ENCODE data around the gene GIT2. TPM values are rescaled to one million over a fixed set of nuclear protein-coding genes. Genes with fewer than 3 reads are reported as not detected.

GIT2 gene
- total and polyA plus RNA-seq, 2 of the 8 experiments (the other 6 are each of a cell fraction or from before 2014, with no cell fraction given), result 9.6 to 20.7 TPM

DNA sequence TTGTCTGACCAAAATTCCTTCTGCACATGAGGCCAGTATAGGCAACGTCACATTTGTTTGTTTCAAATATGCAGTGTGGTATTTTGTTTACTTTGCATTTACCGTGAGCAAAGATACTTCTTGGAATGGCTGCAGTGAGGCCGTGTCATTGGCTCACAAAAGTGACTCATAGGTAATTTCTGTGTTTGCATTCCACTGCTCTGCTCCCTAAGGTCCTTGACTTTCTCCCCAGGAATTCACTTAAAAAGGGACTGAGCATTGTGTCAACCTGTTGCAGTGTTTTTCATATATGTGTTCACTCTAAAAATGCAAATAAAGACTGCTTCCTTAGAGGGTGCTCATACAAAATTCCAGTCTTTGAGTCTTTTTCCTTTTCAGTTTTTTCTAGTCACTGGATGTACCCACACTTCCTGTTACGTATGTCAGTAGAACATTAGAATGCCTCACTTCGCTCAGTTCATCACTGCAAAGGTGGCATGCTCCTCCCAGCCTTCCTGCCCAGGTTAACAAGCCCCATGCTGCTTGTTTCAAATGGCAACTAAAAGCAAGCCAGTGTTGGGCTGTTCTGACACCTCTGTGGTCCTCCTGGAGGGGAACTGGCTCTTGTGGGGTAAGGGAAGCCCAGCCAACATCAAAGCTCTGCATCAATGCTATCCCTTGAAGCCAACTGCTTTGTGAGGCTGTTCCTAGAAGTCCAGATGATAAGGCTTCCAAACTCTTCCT is 43.1 kb upstream of the GIT2 start:
- no peak for FAIRE-seq

More for the DNA sequence above, 43.1 kb upstream of the GIT2 start:
- Histone ChIP-seq H4K5ac (ENCODE audit: insufficient read length, low read depth, low read length) (no peak overlapping the region), H3K23ac (ENCODE audit: insufficient read length) (no peak overlapping the region), H3K4me1 (replicated peaks in 1 of 4; ENCODE audit: control insufficient read depth in 3 of 4, insufficient read depth in 4 of 4, low read length in 3 of 4) (peaks cover 0 to 2% (median 0%) of the 10 kb centered on the region in 4 experiments; a peak in 1 of 7 replicates), H2AFZ (ENCODE audit: low read length) (no peak overlapping the region), H4K20me1 (replicated peaks in 1 of 2; ENCODE audit: control insufficient read depth in 1 of 2, insufficient read depth in 2 of 2, low read length in 2 of 2) (peaks cover 0 to 6% of the 10 kb centered on the region in 2 experiments), H3K79me1 (ENCODE audit: low read depth, low read length) (0 out of 2 replicates have a peak, but pooled peaks cover 2% of the 10 kb centered on the region), H2BK120ac (replicated peaks; ENCODE audit: low read depth, low read length) (no peak overlapping the region), H3K27me3 (replicated peaks in 1 of 4; ENCODE audit: control insufficient read depth in 3 of 4, extremely low read depth in 1 of 4, insufficient read depth in 3 of 4, low read length in 3 of 4) (no peaks in the 10 kb centered on the region), H4K91ac (replicated peaks; ENCODE audit: insufficient read length, low read length) (no peak overlapping the region), H3K18ac (ENCODE audit: extremely low read depth, low read length) (no peak overlapping the region), H3K9ac (replicated peaks in 1 of 4; ENCODE audit: extremely low read depth in 1 of 4, low read depth in 3 of 4, low read length in 3 of 4) (no peak overlapping the region), H2BK15ac (ENCODE audit: low read length) (no peak overlapping the region), H3K36me3 (ENCODE audit: control insufficient read depth in 2 of 4, insufficient read depth in 4 of 4, low read length in 3 of 4) (peaks cover 0 to 12% (median 3%) of the 10 kb centered on the region in 4 experiments; a peak in 2 of 8 replicates), H3K27ac (ENCODE audit: low read depth, low read length) (no peak overlapping the region), H3K4me2 (ENCODE audit: insufficient read depth in 1 of 2, low read depth in 2 of 2, low read length in 2 of 2) (no peak overlapping the region), H3K23me2 (ENCODE audit: low read depth, low read length) (0 out of 2 replicates have a peak, but pooled peaks cover 2% of the 10 kb centered on the region), H2BK12ac (ENCODE audit: low read depth, low read length) (no peak overlapping the region), H3K4ac (replicated peaks; ENCODE audit: insufficient read length, low read depth, low read length) (no peak overlapping the region), H4K8ac (ENCODE audit: extremely low read depth, insufficient read depth, low read length) (peak overlapping the region; percentile 76; the same call in 1 of the 2 replicates), H3K4me3 (ENCODE audit: extremely low read depth in 1 of 4, insufficient read depth in 2 of 4, low read depth in 3 of 4, low read length in 4 of 4) (no peak overlapping the region), H3K9me3 (ENCODE audit: insufficient read depth in 2 of 2, low read depth in 1 of 2, low read length in 1 of 2) (no peaks in the 10 kb centered on the region), H2AK5ac (ENCODE audit: low read depth, low read length) (no peak overlapping the region), H3K56ac (replicated peaks; ENCODE audit: insufficient read length, low read depth, low read length) (no peak overlapping the region), H3K14ac (ENCODE audit: insufficient read length) (no peak overlapping the region), H2BK20ac (ENCODE audit: low read length) (no peak overlapping the region), H3K79me2 (ENCODE audit: control insufficient read depth in 1 of 2, insufficient read depth in 2 of 2, low read length in 2 of 2) (no peaks in the 10 kb centered on the region), H2BK5ac (ENCODE audit: low read depth, low read length) (no peak overlapping the region)
- 86% methylated on average over 5 of the region's 5 CpGs; no CpG with 5 or more reads in 1 of the 2 experiments for WGBS, 2 experiments (ENCODE audit: extremely low coverage in 1 of 2, insufficient coverage in 1 of 2, insufficient read length in 1 of 2, insufficient replicate concordance in 2 of 2, low coverage in 1 of 2, low lambda C conversion rate in 2 of 2, missing lambda C conversion rate in 1 of 2)
- CTCF ChIA-PET (ENCODE audit: partially characterized antibody), result no interaction called here
- POLR2A ChIA-PET (ENCODE audit: partially characterized antibody), result interaction anchor here (1.3 kb wide), 1 partner anchor 16 kb away, joined by 4 read pairs; no protein-coding TSS in a partner anchor
- DNase-seq (ENCODE audit: low read depth in 1 of 2, low spot score in 2 of 2), result no peak
- peak; percentile 50; the same call in 1 of the 2 replicates for TF ChIP-seq JUND (IDR thresholded peaks at IDR 0.05; ENCODE audit: low read length)
- TF ChIP-seq SP4 (IDR thresholded peaks at IDR 0.05; ENCODE audit: low read length), result no peak
- no peak for TF ChIP-seq GTF2F1 (IDR thresholded peaks at IDR 0.05; ENCODE audit: borderline replicate concordance, low read depth, low read length)
